Omental fat pad (tissue), 4 donors: ENCODE data around the gene SORCS3. TPM values are rescaled to one million over a fixed set of nuclear protein-coding genes. Genes with fewer than 3 reads are reported as not detected.

Source experiments
- ATAC-seq: fragments of 150-250 bp; one replicate; pipeline ENCODE4 v1.9.1; 2016; ENCODE audit warnings: mild to moderate bottlenecking, moderate library complexity; ENCODE audit not compliant: low FRiP score
- DNase-seq: peaks from one replicate; pipeline ENCODE4 v3.0.0-alpha.2; 2019; ENCODE audit warnings: low spot score
- CTCF ChIP-seq, 3 donors: fragments of 450-650 bp; IDR thresholded peaks; one replicate each; pipeline ENCODE4 v1.5.1; 2016 to 2017; ENCODE audit warnings: antibody characterized with exemption in 3 of 3, mild to moderate bottlenecking in 3 of 3, moderate library complexity in 2 of 3
- total RNA-seq, 4 donors: library from RNA; depleted of rRNA; stranded (reverse); fragments of >200 nt; gene quantifications; one replicate each; pipeline ENCODE4 v1.1.0, GENCODE V29; 2016

Gene SORCS3
- total RNA-seq, 4 donors from 2014 or later, result not detected

GRCh38 chr10:105241254-105241653 lies 600.2 kb downstream of the SORCS3 start:
- no peak for ATAC-seq
- no peak for DNase-seq
- no peak for TF ChIP-seq CTCF (IDR thresholded peaks at IDR 0.05)

GRCh38 chr10:105243381-105243780 lies 602.3 kb downstream of the SORCS3 start:
- ATAC-seq, result no peak
- no peak for TF ChIP-seq CTCF (IDR thresholded peaks at IDR 0.05)
- no peak for DNase-seq

- TF ChIP-seq CTCF (IDR thresholded peaks at IDR 0.05), result no peak
- DNase-seq (no peak), ATAC-seq (no peak)
Observed at GRCh38 chr10:105243825-105244224, 602.7 kb downstream of the SORCS3 start.

- ATAC-seq (no peak), DNase-seq (no peak)
- no peak for TF ChIP-seq CTCF (IDR thresholded peaks at IDR 0.05)
Observed at GRCh38 chr10:105247831-105248499, 606.9 kb downstream of the SORCS3 start.

GRCh38 chr10:105252911-105253310 lies 611.8 kb downstream of the SORCS3 start:
- no peak for ATAC-seq
- TF ChIP-seq CTCF (IDR thresholded peaks at IDR 0.05), result no peak
- DNase-seq, result no peak

GRCh38 chr10:105253515-105254212 lies 612.6 kb downstream of the SORCS3 start:
- no peak for ATAC-seq
- DNase-seq, result no peak
- no peak for TF ChIP-seq CTCF (IDR thresholded peaks at IDR 0.05)
